CD4-positive, alpha-beta T cell treated with Interleukin-4 for 1 hour (primary cell): ENCODE results near the gene TSEN2.
"Not testable (repeated sequence)": the region's sequence is repeated elsewhere in the genome, so short reads cannot be mapped to it uniquely, and the experiment has no call there.

Experiments
- DNase-seq, 2 donors: peaks; one replicate each; pipeline ENCODE4 v3.0.0-alpha.2; 2020 to 2022

Gene TSEN2

GRCh38 chr3:12484198-12484982 lies at the start of gene TSEN2:
Gene TSEN2, plus strand, starts transcription at chr3:12484480. Its CDS starts 5,321 bp downstream, at chr3:12489801.
- peak; percentile 95 to 96 for DNase-seq

GRCh38 chr3:12436514-12437220 lies 47.6 kb upstream of the TSEN2 start:
- DNase-seq, result no peak

GRCh38 chr3:12437221-12437605 lies 47.1 kb upstream of the TSEN2 start:
- DNase-seq, result no peak

GRCh38 chr3:12437861-12438260 lies 46.4 kb upstream of the TSEN2 start:
- no peak for DNase-seq

- no peak for DNase-seq
These were observed 46.0 kb upstream of the TSEN2 start for GRCh38 chr3:12438318-12438717.

- no peak for DNase-seq
These were observed 44.9 kb upstream of the TSEN2 start for GRCh38 chr3:12439161-12439940.

GRCh38 chr3:12440927-12441714 lies 43.2 kb upstream of the TSEN2 start:
- no peak for DNase-seq

- DNase-seq, result no peak
These were observed 41.4 kb upstream of the TSEN2 start for GRCh38 chr3:12442654-12443501.

GRCh38 chr3:12443781-12444522 lies 40.3 kb upstream of the TSEN2 start:
- DNase-seq, result no peak

GRCh38 chr3:12444582-12445471 lies 39.5 kb upstream of the TSEN2 start:
- no peak for DNase-seq

GRCh38 chr3:12445523-12446240 lies 38.6 kb upstream of the TSEN2 start:
- DNase-seq, result no peak

- DNase-seq, result no peak
These were observed 38.0 kb upstream of the TSEN2 start for GRCh38 chr3:12446298-12446697.

GRCh38 chr3:12447075-12447474 lies 37.2 kb upstream of the TSEN2 start:
- no peak for DNase-seq

- not testable (repeated sequence) for DNase-seq
These were observed 35.7 kb upstream of the TSEN2 start for GRCh38 chr3:12448404-12449202.

- no peak for DNase-seq
These were observed 34.2 kb upstream of the TSEN2 start for GRCh38 chr3:12449889-12450682.

- no peak for DNase-seq
These were observed 32.8 kb upstream of the TSEN2 start for GRCh38 chr3:12451481-12451880.

GRCh38 chr3:12451960-12452359 lies 32.3 kb upstream of the TSEN2 start:
- DNase-seq, result no peak
